GM19025 (cell line): ENCODE results near the gene CNNM2.
"Not testable (repeated sequence)": the region's sequence is repeated elsewhere in the genome, so short reads cannot be mapped to it uniquely, and the experiment has no call there.

ENCODE experiments used
- ATAC-seq: cut with Tn5 transposase; IDR thresholded peaks from one replicate; pipeline ENCODE4 v1.9.1; 2021; ENCODE audit warnings: mild to moderate bottlenecking, low read depth, moderate library complexity; ENCODE audit not compliant: unreplicated experiment

The CNNM2 gene

DNA sequence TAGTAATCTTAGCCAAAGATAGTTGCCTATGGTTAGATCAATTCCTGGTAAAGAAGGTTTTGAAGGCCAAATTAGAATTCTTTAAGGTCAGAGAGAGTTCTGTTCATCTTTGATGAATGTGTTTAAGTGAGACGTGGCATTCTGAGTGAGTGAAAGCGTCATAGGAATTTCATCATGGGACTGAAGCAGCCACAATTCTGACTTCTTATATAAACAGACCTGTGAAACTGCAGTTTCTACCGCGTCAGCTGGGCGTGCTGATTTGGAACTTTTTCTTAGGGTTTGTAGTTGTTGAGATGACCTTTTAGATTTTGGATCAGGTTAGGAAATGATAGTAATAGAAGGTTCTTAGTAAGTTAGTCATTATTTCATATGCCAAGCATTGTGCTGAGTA lies 103.8 kb downstream of the CNNM2 start:
- no peak for ATAC-seq

DNA sequence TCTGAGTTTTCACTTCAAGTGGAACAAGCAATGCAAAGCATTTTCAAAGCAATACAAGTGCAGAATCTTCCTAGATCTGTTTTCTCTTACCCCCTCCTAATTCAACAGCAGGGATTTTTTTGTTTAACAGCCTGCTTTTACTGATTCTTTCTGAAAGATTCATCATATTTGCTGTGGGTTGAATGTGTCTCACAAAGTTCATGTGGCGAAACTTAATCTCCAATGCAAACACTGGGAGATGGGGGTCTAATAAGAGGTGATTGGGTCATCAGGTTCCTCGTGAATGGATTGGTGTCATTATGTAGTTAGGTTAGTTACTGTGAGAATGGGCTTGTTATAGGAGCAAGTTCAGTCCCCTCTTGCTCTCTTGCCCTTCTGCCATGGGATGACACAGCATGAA lies 107.6 kb downstream of the CNNM2 start:
- no peak for ATAC-seq

- ATAC-seq: no peak
Measured at GRCh38 chr10:103038570-103038969, 120.5 kb downstream of the CNNM2 start.

DNA sequence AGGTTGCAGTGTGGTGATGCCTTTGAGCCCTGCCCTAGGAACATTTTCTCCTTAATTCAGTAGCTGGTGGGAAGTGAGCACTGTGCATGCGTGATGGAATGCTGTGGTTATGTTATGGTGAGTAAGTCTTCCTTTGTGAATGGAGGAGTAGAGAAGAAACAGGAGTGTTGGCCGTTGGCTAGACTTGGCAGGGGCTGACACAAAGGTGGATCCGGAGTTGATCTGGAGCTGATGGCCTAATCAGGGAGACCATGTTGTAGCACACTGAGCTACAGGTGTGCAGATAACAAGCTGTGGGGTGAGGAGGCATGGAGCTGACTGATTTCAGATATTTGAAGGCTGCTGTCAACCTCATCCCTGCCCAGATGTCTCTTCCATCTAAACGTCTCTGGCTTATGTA lies 122.3 kb downstream of the CNNM2 start:
- ATAC-seq: no peak

DNA sequence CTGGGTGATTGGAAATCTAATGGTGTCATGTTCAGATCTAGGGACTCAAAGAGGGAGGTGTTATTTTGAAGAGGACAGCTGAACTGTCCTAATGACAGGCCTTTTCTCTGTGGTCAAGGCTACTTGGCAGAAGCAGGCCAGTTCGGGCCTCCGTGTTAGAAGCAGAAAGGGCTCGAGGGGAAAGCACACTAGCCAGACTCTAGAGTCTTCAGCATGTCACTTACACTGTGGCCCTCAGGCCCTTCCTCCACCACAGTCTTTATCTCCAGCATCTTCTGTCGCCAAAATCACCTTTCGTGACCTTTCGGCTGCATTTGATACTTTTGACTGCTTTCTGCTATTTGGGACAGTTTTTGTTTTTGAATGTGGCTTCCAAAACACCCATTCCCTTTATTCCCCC lies 123.3 kb downstream of the CNNM2 start:
- ATAC-seq: no peak

DNA sequence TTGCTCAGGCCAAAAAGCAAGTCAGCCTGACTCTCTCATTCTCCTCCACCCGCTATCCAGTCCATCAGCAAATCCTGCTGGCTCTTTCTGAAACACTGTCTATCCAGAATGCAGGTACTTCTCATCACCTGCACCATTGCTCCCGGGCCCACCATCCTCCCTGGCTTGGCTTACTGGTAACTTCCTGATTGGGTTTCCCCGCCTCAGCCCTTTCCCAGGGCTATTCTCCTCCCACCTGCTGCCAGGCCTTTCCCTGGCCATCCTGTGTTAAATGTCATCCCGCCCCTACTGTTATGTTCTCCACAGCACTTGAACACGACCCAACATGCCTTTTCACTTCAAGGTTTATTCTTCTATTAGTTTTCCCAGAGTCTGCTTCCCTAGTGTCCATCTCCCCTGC lies 124.0 kb downstream of the CNNM2 start:
- no peak for ATAC-seq

- ATAC-seq: no peak
Measured at GRCh38 chr10:103042908-103043307, 124.8 kb downstream of the CNNM2 start.

DNA sequence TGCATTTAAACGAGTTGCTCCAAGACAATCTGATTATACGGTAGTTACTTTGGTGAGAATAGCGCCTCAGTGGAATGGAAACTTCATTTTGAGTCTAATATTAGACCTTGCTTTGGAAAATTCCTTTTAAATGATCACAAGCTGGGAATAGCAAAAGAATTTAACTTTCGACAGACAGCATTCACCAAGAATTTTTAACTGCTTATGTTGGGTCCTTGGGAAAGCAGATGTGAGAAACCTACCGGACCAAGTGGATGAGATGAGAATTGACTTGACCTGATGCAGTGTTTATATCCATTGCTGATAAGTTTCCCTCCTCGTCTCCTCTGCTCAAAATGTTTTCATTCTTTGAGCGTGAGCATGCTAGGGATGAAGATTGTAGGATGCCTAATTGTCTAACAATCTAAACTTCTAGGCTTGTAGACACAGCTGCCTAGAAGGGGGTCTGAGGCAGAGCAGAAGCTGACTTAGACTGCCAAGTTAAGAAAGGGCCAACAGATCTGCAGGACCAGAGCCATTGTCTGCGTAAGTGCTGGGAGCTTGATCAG lies 126.9 kb downstream of the CNNM2 start:
- ATAC-seq: no peak

DNA sequence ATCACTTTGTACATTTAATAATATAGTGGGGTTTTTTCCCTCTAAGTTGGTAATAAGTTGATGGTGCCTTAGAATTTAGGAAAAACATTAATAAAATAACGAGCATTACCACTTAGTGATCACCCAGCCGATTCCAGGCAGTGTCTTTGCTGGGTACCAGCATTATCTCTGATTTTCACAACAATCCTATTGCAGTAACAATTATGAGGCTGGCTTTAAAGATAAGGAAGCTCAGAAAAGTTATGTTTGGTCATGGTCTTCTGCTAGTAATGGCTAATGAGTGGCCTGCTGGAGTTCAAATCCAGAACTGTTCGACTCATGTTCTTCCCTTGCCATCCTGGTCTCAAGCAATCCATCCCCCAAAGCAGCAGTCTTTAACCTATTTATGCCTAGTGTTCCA lies 127.9 kb downstream of the CNNM2 start:
- ATAC-seq: no peak

GRCh38 chr10:103047381-103047780 lies 129.3 kb downstream of the CNNM2 start:
- ATAC-seq: no peak

DNA sequence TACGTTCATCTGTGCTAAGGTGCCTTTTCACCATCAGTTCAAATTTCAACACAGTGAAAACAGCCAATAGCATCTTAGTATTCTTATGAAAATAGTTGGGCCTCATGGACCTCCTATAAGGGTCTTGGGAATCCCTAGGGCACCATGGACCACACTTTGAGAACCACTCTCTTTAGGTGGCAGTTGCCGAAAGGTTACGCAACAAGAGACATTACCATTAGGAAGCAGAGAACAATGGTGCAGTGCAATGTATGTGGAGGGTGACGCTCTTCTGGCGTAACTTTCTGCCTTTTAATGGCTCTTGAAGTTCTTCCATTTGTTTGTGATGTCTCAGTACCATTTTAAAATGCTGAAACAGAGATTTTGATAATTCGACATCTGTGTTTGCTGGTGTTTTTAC lies 131.1 kb downstream of the CNNM2 start:
- ATAC-seq: no peak

DNA sequence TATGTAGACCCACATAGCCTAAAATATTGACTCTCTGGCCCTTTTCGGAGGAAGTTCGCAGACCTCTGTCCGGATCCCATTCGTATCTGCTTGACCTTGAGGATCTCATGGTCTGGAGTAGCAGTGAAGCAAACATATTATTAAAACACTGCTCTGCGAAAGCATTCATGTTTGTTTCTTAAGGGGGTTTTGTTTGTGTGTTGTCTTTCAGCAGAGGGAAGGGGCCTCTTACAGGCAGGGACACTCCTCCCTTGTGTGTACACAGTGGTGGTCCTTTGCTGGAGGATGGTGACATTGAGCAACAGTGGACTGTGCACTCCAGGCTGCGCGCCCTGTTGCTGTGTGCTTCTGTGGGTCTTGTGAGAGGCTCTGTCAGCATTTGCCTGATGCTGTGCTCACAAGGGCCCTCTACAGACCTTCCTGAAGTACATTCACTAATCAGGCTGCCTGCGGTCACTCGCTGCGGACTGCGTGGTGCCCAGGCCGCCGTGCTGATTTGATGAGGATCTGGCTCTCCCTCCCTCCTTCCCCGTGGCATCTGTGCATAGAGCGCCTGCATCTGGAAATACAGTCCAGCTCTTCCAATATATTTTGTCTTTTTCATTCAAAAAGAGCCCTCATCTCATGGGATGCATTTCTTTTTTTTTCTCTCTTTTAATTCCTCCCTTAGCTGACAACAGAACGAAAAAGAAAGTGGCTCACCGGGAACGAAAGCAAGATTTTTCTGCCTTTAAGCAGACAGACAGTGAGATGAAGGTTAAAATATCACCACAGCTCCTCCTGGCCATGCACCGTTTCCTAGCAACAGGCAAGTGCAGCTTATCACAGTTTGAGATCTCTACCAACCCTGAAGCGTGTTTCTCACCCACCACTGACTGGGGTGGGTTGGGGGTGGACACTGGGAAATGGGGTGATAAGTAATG lies 135.8 kb downstream of the CNNM2 start:
- peak; percentile 87 for ATAC-seq

GRCh38 chr10:103054621-103055020 lies 136.5 kb downstream of the CNNM2 start:
- no peak for ATAC-seq

DNA sequence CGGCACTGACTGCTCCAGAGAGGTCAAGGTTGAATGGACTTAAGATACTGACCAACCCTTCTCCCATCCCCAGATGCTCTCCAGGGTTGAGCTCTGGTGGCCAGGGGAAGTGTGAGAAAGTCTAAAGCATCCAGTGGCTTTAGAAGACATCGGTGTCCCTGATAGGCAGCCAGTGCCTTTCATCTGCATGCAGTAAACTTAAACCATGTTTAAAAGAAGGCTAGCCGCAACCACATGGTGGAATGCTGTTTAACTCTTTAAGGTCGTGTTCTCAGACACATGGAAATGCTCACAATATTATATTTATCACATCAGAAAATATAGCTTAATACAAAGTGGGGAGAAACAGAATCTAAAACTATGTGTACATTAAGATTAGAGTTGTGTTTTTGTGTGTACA lies 137.0 kb downstream of the CNNM2 start:
- ATAC-seq: no peak

DNA sequence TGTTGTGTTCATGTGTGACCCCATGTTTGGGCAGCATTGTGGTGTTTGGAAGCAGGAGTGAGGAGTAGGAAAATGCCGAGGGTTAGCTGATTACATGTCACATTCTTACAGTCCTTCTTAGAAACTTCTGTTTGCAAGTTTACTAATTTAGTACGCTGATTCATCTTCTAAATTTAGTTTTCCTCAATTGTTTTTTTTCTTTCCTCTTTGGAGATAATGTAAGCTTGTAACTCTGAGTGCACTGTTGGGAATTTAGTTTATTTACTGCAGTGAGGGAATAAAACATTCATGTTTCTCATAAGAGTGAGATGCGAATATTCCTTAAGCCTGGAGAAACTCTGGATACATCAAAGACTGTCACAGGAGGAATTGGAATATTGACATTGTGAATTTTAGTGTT lies 139.9 kb downstream of the CNNM2 start:
- no peak for ATAC-seq

GRCh38 chr10:103060575-103060974 lies 142.5 kb downstream of the CNNM2 start:
- no peak for ATAC-seq

DNA sequence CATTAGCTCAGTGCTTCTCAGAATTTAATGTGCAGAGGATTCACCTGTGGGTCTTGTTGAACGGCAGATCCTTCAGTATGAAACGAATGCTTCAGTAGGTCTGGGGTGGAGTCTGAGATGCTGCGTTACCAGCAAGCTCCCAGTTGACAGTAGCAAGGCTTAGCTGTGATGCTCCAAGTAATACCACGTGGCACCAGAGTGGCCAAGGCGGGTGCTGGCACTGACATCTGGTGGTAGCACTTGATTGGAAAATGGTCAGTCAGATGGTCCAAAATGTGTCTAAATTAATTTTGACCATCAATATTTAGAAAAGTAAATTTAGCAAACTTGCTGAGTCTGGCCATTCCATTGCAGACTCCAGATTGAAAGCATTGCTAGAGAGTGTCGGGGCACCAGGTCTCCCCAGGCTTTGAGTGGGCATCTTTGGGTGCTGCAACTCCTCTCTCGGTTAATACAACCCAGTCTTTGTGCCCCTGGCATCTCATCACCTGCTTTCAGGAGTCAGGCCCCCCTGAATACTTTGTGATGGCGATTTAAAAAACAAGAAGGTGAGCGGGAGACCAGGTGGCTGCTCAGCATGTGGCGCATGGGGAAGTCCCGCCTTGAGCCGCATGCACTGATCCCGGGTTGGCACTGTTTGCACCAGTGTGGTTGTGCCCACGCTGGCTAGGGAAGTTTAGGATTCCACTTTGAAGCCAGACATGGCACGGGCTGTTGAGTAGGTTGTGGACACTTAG lies 144.9 kb downstream of the CNNM2 start:
- no peak for ATAC-seq

- ATAC-seq: no peak
Measured at GRCh38 chr10:103064956-103065355, 146.9 kb downstream of the CNNM2 start.

DNA sequence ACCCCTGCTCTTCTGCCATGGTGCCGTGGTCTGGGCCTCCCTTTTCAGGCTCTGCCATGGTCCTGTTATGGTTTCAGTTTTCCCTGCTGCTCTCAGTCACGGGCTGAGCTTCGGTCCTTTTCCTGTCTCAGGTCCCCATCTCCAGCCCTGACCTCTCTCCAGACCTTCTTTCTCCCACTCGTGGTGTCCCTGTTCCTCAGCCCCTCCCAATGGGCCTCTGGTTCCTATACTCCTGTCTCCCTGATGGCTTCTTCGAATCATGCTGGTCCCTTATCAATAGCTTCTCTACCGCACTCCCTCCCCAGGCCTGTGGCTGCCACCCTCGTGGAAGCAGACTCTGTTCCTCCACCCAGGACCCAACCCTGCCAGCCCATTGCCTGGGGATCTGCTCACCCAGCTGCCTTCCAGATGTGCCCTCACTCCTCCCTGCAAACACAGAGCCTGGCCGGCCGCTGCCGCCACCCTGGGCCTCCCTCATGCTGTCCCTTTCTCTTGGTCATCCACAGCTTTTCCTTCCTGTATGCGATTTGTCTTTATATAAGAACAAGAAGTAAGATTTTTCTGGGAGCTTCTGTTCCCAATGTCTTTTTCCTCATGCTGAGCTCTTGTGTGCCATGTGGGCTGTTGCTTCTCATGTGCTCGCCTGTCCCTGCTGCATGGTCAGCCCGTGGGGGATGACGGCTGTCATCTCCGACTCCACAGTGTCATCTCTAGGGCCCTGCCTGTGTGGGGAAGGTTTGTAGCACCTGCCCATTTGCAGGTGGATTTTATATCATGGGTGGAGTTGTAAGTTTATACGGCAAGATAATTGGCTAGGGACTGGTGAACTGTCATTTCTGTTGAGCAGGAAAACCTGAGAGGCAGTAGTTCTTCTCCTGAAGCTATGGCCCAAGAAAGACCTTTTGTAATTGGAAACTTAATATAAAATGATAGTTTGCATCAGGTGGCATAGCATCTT lies 148.3 kb downstream of the CNNM2 start:
- ATAC-seq: no peak

DNA sequence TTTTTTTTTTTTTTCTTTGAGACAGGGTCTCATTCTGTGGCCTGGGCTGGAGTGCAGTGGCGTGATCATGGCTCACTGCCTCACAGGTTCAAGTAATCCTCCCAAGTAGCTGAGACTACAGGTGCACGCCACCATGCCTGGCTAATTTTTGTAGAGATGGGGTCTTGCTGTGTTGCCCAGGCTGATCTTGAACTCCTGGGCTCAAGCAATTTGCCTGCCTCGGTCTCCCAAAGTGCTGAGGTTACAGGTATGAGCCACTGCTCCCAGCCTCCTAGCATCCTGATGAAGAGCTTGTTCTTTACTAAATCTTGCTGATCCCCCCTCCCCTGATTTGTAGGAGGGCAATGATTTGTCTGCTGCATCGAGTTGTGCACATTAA lies 149.0 kb downstream of the CNNM2 start:
- ATAC-seq: not testable (repeated sequence)
